GM12878 (cell line): ENCODE results near the gene SPDYE2B.
"Not testable (repeated sequence)": the region's sequence is repeated elsewhere in the genome, so short reads cannot be mapped to it uniquely, and the experiment has no call there.

ENCODE experiments used
- NFYB ChIP-seq: IDR thresholded peaks from 2 replicates; pipeline ENCODE4 v1.6.1; 2011; ENCODE audit warnings: low read depth, mild to moderate bottlenecking, low read length, improper control_type of control experiment, moderate library complexity; ENCODE audit not compliant: insufficient read depth
- TAF1 ChIP-seq: IDR thresholded peaks from 2 replicates; pipeline ENCODE4 v1.6.1; 2011; ENCODE audit warnings: mild to moderate bottlenecking, low read depth, low read length, borderline replicate concordance

- not testable (repeated sequence) for TF ChIP-seq TAF1, NFYB
These were observed 34.2 kb upstream of the SPDYE2B start for GRCh38 chr7:102615930-102616329.
